ENCODE measurements around the gene LRRC46. TPM values are rescaled to one million over a fixed set of nuclear protein-coding genes. Genes with fewer than 3 reads are reported as not detected.

The LRRC46 gene
- total RNA-seq, 1 donor from 2014 or later = 2.8 TPM

DNA sequence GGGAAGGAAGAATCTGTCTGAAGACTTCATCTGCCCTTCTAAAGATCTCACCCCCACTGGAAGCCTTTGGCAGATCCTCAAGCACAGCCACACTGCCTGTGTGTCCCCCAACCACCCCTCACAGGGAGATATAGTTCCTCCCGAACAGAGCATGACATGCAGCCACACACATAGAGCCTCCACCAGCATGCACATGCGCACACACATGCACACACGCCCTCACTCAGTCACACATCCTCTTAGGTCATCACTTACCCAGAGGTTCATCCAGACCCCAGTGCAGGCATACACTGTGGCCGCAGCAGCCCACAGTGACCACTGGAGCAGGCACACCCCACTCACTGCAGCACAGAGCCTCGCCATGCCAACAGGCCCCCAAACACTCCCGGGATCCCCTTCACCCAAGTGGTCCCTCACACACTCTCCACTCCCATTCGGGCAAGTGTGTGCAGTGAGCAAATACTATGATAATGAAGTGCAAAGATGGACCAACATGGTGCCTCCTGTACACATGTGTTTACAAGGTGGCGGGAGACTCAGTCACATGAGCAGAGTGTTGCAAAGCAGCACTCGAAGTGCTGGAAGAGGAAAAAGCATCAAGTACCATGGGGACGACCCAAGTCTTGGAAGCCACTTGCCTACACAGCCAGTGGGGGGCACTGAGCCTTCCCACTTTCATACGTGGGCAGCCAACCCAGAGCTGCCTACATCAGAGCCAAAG is 36.5 kb downstream of the LRRC46 start:
- DNase-seq (ENCODE audit: extremely low spot score, unreplicated experiment) = no peak
- Mint-ChIP-seq H3K27me3 (peaks cover 71% of the 10 kb centered on the region), H3K9me3 (peaks cover 4% of the 10 kb centered on the region), H3K4me3 (no peak overlapping the region), H3K27ac (peak overlapping the region; percentile 8), H3K36me3 (no peaks in the 10 kb centered on the region), H3K4me1 (ENCODE audit: unreplicated experiment) (peaks cover 14% of the 10 kb centered on the region)
- TF ChIP-seq CTCF (conservative IDR thresholded peaks at IDR 0.05) = no peak

GRCh38 chr17:47869114-47869513 is 37.6 kb downstream of the LRRC46 start:
- Mint-ChIP-seq H3K27ac (no peak overlapping the region), H3K9me3 (no peaks in the 10 kb centered on the region), H3K27me3 (peaks cover 79% of the 10 kb centered on the region), H3K36me3 (no peaks in the 10 kb centered on the region), H3K4me1 (ENCODE audit: unreplicated experiment) (peaks cover 14% of the 10 kb centered on the region), H3K4me3 (no peak overlapping the region)
- no peak for DNase-seq (ENCODE audit: extremely low spot score, unreplicated experiment)
- TF ChIP-seq CTCF (conservative IDR thresholded peaks at IDR 0.05) = no peak

DNA sequence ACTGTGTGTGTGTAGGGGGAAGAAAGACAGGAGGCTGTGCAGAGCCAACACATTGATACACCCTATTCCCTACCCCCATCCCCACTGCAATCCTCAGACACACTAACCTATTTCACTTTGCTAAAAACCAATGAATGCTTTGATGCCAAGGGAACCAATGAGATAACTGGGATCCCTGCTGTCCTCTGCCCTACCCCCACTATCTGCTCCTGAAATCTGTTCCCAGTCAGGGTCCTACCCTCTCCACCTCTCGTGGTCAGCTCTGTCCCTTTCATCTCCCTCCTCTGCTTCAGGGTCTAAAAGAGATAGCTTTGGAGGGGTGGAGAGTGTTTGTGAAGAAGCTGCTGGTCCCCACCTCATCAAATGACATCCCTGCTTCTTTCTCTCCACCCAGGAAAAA is 38.6 kb downstream of the LRRC46 start:
- Mint-ChIP-seq H3K4me1 (ENCODE audit: unreplicated experiment) (peaks cover 11% of the 10 kb centered on the region), H3K27me3 (peaks cover 87% of the 10 kb centered on the region), H3K36me3 (no peaks in the 10 kb centered on the region), H3K27ac (no peak overlapping the region), H3K9me3 (no peaks in the 10 kb centered on the region), H3K4me3 (peak overlapping the region; percentile 17)
- DNase-seq (ENCODE audit: extremely low spot score, unreplicated experiment) = no peak
- no peak for TF ChIP-seq CTCF (conservative IDR thresholded peaks at IDR 0.05)

DNA sequence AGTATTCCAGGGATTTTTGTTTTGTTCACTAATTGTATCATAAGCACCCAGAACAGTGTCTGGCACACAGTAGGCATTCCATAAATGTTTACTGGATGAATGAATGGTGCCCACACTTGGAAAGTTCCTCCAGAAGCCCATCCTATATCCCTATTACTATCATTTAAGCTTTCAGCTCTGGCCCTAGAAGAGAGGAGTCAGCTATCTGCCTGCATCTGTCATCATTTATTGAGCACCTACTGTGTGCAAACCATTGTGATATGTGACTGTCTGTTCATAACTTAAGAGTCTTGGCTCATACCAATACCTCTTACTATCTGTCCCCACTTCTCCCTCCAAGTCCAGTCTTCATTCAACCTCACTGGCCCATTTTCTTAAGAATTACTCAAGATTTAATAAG is 39.6 kb downstream of the LRRC46 start:
- Mint-ChIP-seq H3K36me3 (no peaks in the 10 kb centered on the region), H3K27me3 (peaks cover 87% of the 10 kb centered on the region), H3K27ac (no peak overlapping the region), H3K4me3 (no peak overlapping the region), H3K9me3 (no peaks in the 10 kb centered on the region), H3K4me1 (ENCODE audit: unreplicated experiment) (peaks cover 8% of the 10 kb centered on the region)
- no peak for TF ChIP-seq CTCF (conservative IDR thresholded peaks at IDR 0.05)
- no peak for DNase-seq (ENCODE audit: extremely low spot score, unreplicated experiment)

GRCh38 chr17:47872019-47872650 is 40.7 kb downstream of the LRRC46 start:
- no peaks in the 10 kb centered on the region for H3K36me3 Mint-ChIP-seq
- DNase-seq (ENCODE audit: extremely low spot score, unreplicated experiment) = no peak
- TF ChIP-seq CTCF (conservative IDR thresholded peaks at IDR 0.05) = no peak
- peaks cover 8% of the 10 kb centered on the region for H3K4me1 Mint-ChIP-seq (ENCODE audit: unreplicated experiment)
- H3K27me3 Mint-ChIP-seq = peaks cover 79% of the 10 kb centered on the region
- no peaks in the 10 kb centered on the region for H3K9me3 Mint-ChIP-seq
- no peak overlapping the region for H3K27ac Mint-ChIP-seq
- H3K4me3 Mint-ChIP-seq = no peak overlapping the region
